Measurements from ENCODE around the gene PEX5L.

- TF ChIP-seq CTCF (IDR thresholded peaks at IDR 0.05) (no peak), ZFX (IDR thresholded peaks at IDR 0.05; ENCODE audit: borderline replicate concordance) (no peak)
Observed at GRCh38 chr3:179933080-179933479, 103.7 kb downstream of the PEX5L start.

Measured in 22Rv1 (cell line).